ENCODE data around the gene IRF3.

GRCh38 chr19:49690656-49691242, 25.1 kb upstream of the IRF3 start, which contains the start of gene CPT1C:
- TF ChIP-seq CTCF (optimal IDR thresholded peaks at IDR 0.05 in 1 of 3, IDR thresholded peaks at IDR 0.05 in 1 of 3, conservative IDR thresholded peaks at IDR 0.05 in 1 of 3; ENCODE audit: extremely low read depth in 1 of 3, insufficient read depth in 2 of 3, low read length in 3 of 3) (no peak), EZH2 (IDR thresholded peaks at IDR 0.05; ENCODE audit: low read length) (no peak)

All from keratinocyte (primary cell).